ENCODE results near the gene DDHD1.

Gene DDHD1

GRCh38 chr14:53062856-53063255, 90.3 kb downstream of the DDHD1 start:
- Histone ChIP-seq H3K9me3 (ENCODE audit: insufficient read depth, low read length, severe bottlenecking) (no peaks in the 10 kb centered on the region), H3K4me3 (ENCODE audit: low read depth in 1 of 2, low read length in 2 of 2) (no peak overlapping the region), H4K20me1 (ENCODE audit: insufficient read depth, low read length) (no peaks in the 10 kb centered on the region), H3K4me1 (ENCODE audit: insufficient read depth, low read length) (no peaks in the 10 kb centered on the region), H3K36me3 (ENCODE audit: insufficient read depth, low read length) (peaks cover 42% of the 10 kb centered on the region), H3K79me2 (ENCODE audit: insufficient read depth, low read length) (no peaks in the 10 kb centered on the region), H3K27ac (ENCODE audit: low read length) (no peak overlapping the region), H3K4me2 (ENCODE audit: insufficient read depth, low read length) (no peak overlapping the region), H3K27me3 (ENCODE audit: insufficient read depth, low read length, poor library complexity) (no peaks in the 10 kb centered on the region), H2AFZ (ENCODE audit: low read depth, low read length) (no peak overlapping the region), H3K9ac (ENCODE audit: low read depth, low read length) (no peak overlapping the region)
- ATAC-seq (ENCODE audit: insufficient read depth, low read depth), result no peak
- DNase-seq, result no peak
- TF ChIP-seq CTCF (IDR thresholded peaks at IDR 0.05; ENCODE audit: borderline replicate concordance, extremely low read depth, low read length, poor library complexity, severe bottlenecking), result no peak
- no peak for TF ChIP-seq EZH2 (IDR thresholded peaks at IDR 0.05; ENCODE audit: borderline replicate concordance, low read depth, low read length, severe bottlenecking)

GRCh38 chr14:53060046-53060445, 93.1 kb downstream of the DDHD1 start:
- Histone ChIP-seq H3K4me2 (ENCODE audit: insufficient read depth, low read length) (no peak overlapping the region), H2AFZ (ENCODE audit: low read depth, low read length) (no peak overlapping the region), H3K27me3 (ENCODE audit: insufficient read depth, low read length, poor library complexity) (no peaks in the 10 kb centered on the region), H3K9me3 (ENCODE audit: insufficient read depth, low read length, severe bottlenecking) (no peaks in the 10 kb centered on the region), H3K27ac (ENCODE audit: low read length) (no peak overlapping the region), H4K20me1 (ENCODE audit: insufficient read depth, low read length) (no peaks in the 10 kb centered on the region), H3K9ac (ENCODE audit: low read depth, low read length) (no peak overlapping the region), H3K4me1 (ENCODE audit: insufficient read depth, low read length) (no peaks in the 10 kb centered on the region), H3K36me3 (ENCODE audit: insufficient read depth, low read length) (peaks cover 57% of the 10 kb centered on the region), H3K4me3 (ENCODE audit: low read depth in 1 of 2, low read length in 2 of 2) (no peak overlapping the region), H3K79me2 (ENCODE audit: insufficient read depth, low read length) (no peaks in the 10 kb centered on the region)
- TF ChIP-seq EZH2 (IDR thresholded peaks at IDR 0.05; ENCODE audit: borderline replicate concordance, low read depth, low read length, severe bottlenecking) (no peak), CTCF (IDR thresholded peaks at IDR 0.05; ENCODE audit: borderline replicate concordance, extremely low read depth, low read length, poor library complexity, severe bottlenecking) (no peak)
- ATAC-seq (ENCODE audit: insufficient read depth, low read depth) (no peak), DNase-seq (no peak)

- peak overlapping the region; percentile 48; the same call in 1 of the 2 replicates for H3K27ac ChIP-seq (ENCODE audit: low read length)
- no peak overlapping the region for H2AFZ ChIP-seq (ENCODE audit: low read depth, low read length)
- no peaks in the 10 kb centered on the region for H3K79me2 ChIP-seq (ENCODE audit: insufficient read depth, low read length)
- H3K36me3 ChIP-seq (ENCODE audit: insufficient read depth, low read length), result peaks cover 62% of the 10 kb centered on the region
- H3K9ac ChIP-seq (ENCODE audit: low read depth, low read length), result no peak overlapping the region
- H3K4me1 ChIP-seq (ENCODE audit: insufficient read depth, low read length), result no peaks in the 10 kb centered on the region
- TF ChIP-seq EZH2 (IDR thresholded peaks at IDR 0.05; ENCODE audit: borderline replicate concordance, low read depth, low read length, severe bottlenecking) (no peak), CTCF (IDR thresholded peaks at IDR 0.05; ENCODE audit: borderline replicate concordance, extremely low read depth, low read length, poor library complexity, severe bottlenecking) (peak; percentile 88)
- H3K27me3 ChIP-seq (ENCODE audit: insufficient read depth, low read length, poor library complexity), result no peaks in the 10 kb centered on the region
- ATAC-seq (ENCODE audit: insufficient read depth, low read depth), result peak; percentile 87
- no peak for DNase-seq
- no peak overlapping the region for H3K4me3 ChIP-seq (ENCODE audit: low read depth in 1 of 2, low read length in 2 of 2)
- no peak overlapping the region for H3K4me2 ChIP-seq (ENCODE audit: insufficient read depth, low read length)
- no peaks in the 10 kb centered on the region for H4K20me1 ChIP-seq (ENCODE audit: insufficient read depth, low read length)
- H3K9me3 ChIP-seq (ENCODE audit: insufficient read depth, low read length, severe bottlenecking), result no peaks in the 10 kb centered on the region
Measured at GRCh38 chr14:53055003-53055402, 98.1 kb downstream of the DDHD1 start.

GRCh38 chr14:53054457-53054856, 98.7 kb downstream of the DDHD1 start:
- Histone ChIP-seq H2AFZ (ENCODE audit: low read depth, low read length) (no peak overlapping the region), H3K4me3 (ENCODE audit: low read depth in 1 of 2, low read length in 2 of 2) (no peak overlapping the region), H3K27me3 (ENCODE audit: insufficient read depth, low read length, poor library complexity) (no peaks in the 10 kb centered on the region), H3K79me2 (ENCODE audit: insufficient read depth, low read length) (no peaks in the 10 kb centered on the region), H3K9ac (ENCODE audit: low read depth, low read length) (no peak overlapping the region), H3K36me3 (ENCODE audit: insufficient read depth, low read length) (peaks cover 66% of the 10 kb centered on the region), H3K27ac (ENCODE audit: low read length) (0 out of 2 replicates have a peak overlapping the region, but pooled peaks have one; percentile 15), H3K4me1 (ENCODE audit: insufficient read depth, low read length) (no peaks in the 10 kb centered on the region), H3K4me2 (ENCODE audit: insufficient read depth, low read length) (no peak overlapping the region), H4K20me1 (ENCODE audit: insufficient read depth, low read length) (no peaks in the 10 kb centered on the region), H3K9me3 (ENCODE audit: insufficient read depth, low read length, severe bottlenecking) (no peaks in the 10 kb centered on the region)
- no peak for TF ChIP-seq EZH2 (IDR thresholded peaks at IDR 0.05; ENCODE audit: borderline replicate concordance, low read depth, low read length, severe bottlenecking)
- DNase-seq (no peak), ATAC-seq (ENCODE audit: insufficient read depth, low read depth) (no peak)
